IgD-negative memory B cell (primary cell): ENCODE data around the gene ZNF280C. TPM values are rescaled to one million over a fixed set of nuclear protein-coding genes. Genes with fewer than 3 reads are reported as not detected.

Source experiments
- H3K27ac Mint-ChIP-seq, 3 donors: one replicate each; pipeline ENCODE4 v1.8.0; 2020 to 2022; ENCODE audit warnings: mild to moderate bottlenecking in 3 of 3, mixed read lengths in 3 of 3, moderate library complexity in 1 of 3
- H3K27me3 Mint-ChIP-seq: one replicate; pipeline ENCODE4 v1.8.0; 2021; ENCODE audit warnings: mixed read lengths
- H3K36me3 Mint-ChIP-seq: one replicate; pipeline ENCODE4 v1.8.0; 2020; ENCODE audit warnings: mild to moderate bottlenecking, mixed read lengths
- H3K4me1 Mint-ChIP-seq, 3 donors: one replicate each; pipeline ENCODE4 v1.8.0; 2020 to 2022; ENCODE audit warnings: mixed read lengths in 3 of 3, mild to moderate bottlenecking in 1 of 3
- H3K4me3 Mint-ChIP-seq, 4 donors: one replicate each; pipeline ENCODE4 v1.8.0; 2020 to 2022; ENCODE audit warnings: mild to moderate bottlenecking in 4 of 4, mixed read lengths in 4 of 4, moderate library complexity in 3 of 4
- H3K9me3 Mint-ChIP-seq, 3 donors: one replicate each; pipeline ENCODE4 v1.8.0; 2020 to 2021; ENCODE audit warnings: mixed read lengths in 3 of 3, mild to moderate bottlenecking in 1 of 3
- polyA plus RNA-seq: library from polyadenylated mRNA; unstranded; fragments of 300-500 nt; fragmentation: Illumina TruSeq; gene quantifications from one replicate; pipeline ENCODE4 v1.2.3, GENCODE V29; 2021

The ZNF280C gene
- polyA plus RNA-seq, 1 donor from 2014 or later: 1.9 TPM

- Mint-ChIP-seq H3K9me3 (peaks cover 0 to 2% (median 0%) of the 10 kb centered on the region in 3 donors), H3K4me1 (peaks cover 34 to 37% (median 34%) of the 10 kb centered on the region in 3 donors), H3K27ac (peak overlapping the region; percentile 7 to 80 (median 69)), H3K27me3 (peaks cover 1% of the 10 kb centered on the region), H3K36me3 (no peaks in the 10 kb centered on the region), H3K4me3 (peak overlapping the region in 3 of 4 donors; percentile 39 to 79 (median 45))
Measured at GRCh38 chrX:130176354-130176776, 92.3 kb downstream of the ZNF280C start.

DNA sequence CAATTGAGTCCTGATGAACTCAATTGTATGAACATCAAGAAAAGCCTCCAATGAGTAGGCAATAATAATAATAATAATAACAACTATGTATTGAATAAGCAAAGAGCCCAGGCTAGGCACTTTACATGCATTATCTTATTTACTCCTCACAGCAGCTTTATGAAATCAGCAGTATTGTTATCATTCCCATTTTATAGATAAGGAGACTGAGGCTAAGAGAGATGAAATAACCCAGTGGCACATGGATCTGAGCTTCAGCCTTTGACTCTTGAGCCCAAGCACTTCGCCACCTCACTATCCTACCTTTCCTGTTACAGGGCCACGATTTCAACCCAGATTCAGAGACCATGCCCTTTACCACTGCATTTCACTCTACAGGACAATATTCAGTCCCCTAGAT lies 93.8 kb downstream of the ZNF280C start:
- Mint-ChIP-seq H3K27ac (peak overlapping the region in 2 of 3 donors; percentile 11 to 36), H3K9me3 (peaks cover 0 to under 1% (median 0%) of the 10 kb centered on the region in 3 donors), H3K27me3 (peaks cover 1% of the 10 kb centered on the region), H3K4me3 (peak overlapping the region in 1 of 4 donors; percentile 81), H3K4me1 (peaks cover 37 to 44% (median 38%) of the 10 kb centered on the region in 3 donors), H3K36me3 (no peaks in the 10 kb centered on the region)

DNA sequence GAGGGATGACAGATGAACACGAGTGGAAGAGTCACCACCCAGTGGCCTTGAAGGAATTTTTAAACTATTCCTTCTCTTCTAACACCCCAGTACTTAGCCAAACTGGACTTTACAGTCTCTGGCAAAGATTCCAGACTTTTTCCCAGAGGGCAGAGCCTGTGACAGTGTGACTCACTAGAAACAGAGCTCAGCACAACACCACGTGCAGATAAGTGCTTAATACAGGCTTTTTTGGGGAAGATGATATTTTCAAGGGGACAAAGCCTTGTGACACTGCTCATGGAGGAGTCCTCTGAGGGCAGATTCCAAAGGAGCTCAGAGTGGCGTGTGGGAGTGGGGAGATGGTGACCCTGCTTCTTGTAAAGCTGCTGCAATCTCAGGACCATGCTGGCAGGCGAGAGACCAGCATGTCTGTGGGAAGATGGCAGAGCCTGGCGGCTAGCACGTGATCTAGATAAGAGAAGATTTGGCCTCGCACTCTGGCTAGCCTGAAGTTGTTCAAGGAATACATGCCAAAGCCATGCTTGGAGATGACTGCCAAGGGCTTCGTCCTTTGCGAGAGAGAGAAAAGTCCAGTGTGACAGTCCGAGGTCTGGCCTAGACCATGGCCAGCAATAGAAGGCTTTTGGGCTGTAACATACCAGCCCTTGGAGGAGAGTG lies 94.5 kb downstream of the ZNF280C start:
- H3K4me1 Mint-ChIP-seq: peaks cover 37 to 44% (median 38%) of the 10 kb centered on the region in 3 donors
- H3K27me3 Mint-ChIP-seq: peaks cover 1% of the 10 kb centered on the region
- H3K4me3 Mint-ChIP-seq: peak overlapping the region; percentile 91 to 98 (median 94)
- H3K27ac Mint-ChIP-seq: peak overlapping the region in 2 of 3 donors; percentile 55 to 94
- no peaks in the 10 kb centered on the region for H3K36me3 Mint-ChIP-seq
- no peaks in the 10 kb centered on the region for H3K9me3 Mint-ChIP-seq

DNA sequence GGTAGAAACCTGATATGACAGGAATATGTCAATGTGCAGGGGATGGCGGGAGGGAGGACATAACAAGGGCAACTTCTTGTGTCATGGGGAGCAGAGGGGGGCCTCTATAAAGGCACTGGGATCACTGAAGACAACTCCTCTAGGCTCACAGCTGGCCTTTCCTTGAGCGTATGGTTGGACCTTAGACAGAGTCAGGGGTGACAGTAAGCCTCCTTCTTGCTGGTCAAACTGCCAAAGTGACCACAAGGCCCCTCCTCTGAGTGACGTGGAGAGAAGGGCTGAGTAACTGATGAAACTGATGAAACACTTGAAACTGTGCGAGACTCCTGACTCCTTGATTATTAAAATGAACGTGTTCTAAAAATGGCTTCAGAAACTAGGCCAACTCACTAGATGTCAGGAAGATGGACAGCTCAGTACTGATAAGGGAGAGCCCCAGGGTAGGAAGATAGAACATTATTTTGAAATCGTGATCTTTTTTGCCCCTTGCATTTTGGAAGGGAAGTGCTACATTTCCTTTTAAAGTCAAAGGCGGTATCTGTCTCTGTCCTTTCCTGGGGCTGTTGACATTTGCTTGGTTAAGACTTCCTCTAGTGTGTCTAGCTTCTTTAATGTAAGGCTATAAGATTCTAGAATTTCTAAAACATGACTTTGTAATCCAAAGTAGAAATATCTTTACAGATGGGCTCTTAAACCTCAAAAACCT lies 95.4 kb downstream of the ZNF280C start:
- peak overlapping the region; percentile 91 to 98 (median 94) for H3K4me3 Mint-ChIP-seq
- peak overlapping the region in 2 of 3 donors; percentile 55 to 94 for H3K27ac Mint-ChIP-seq
- peaks cover 1% of the 10 kb centered on the region for H3K27me3 Mint-ChIP-seq
- no peaks in the 10 kb centered on the region for H3K9me3 Mint-ChIP-seq
- H3K36me3 Mint-ChIP-seq: peaks cover 2% of the 10 kb centered on the region
- H3K4me1 Mint-ChIP-seq: peaks cover 38 to 44% (median 38%) of the 10 kb centered on the region in 3 donors

DNA sequence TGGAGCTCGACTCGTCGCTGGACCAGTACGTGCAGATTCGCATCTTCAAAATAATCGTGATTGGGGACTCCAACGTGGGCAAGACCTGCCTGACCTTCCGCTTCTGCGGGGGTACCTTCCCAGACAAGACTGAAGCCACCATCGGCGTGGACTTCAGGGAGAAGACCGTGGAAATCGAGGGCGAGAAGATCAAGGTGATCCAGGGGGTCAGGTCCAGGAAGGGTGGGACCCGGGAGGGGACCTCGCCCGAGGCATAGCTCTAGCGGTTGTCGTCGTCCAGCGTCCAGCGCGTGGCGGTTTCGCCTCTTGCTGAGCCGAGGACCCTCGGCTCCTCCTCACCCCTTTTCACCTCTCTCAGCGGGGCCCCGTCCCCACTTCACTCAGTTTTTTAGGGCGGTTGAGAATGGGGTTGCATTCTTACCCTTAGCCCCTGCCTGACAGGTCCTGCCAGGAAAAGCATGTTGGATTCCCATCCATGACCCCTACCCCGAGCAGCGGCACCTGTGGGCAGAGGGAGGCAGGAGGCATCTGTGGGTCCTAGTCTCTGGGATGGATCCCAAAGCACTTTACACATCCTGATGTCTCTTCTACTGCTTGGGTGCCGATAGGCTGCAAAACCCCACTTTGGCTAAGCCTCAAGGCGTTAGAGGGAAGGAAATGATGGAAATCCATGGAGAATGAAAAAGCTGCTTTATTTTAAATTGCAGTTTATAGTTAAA lies 96.4 kb downstream of the ZNF280C start:
- Mint-ChIP-seq H3K27ac (peak overlapping the region in 2 of 3 donors; percentile 31 to 55), H3K9me3 (no peaks in the 10 kb centered on the region), H3K4me3 (peak overlapping the region; percentile 91 to 98 (median 94)), H3K4me1 (peaks cover 29 to 35% (median 29%) of the 10 kb centered on the region in 3 donors), H3K36me3 (peaks cover 2% of the 10 kb centered on the region), H3K27me3 (no peaks in the 10 kb centered on the region)

GRCh38 chrX:130171446-130172126 lies 97.1 kb downstream of the ZNF280C start, which contains the start of gene RAB33A:
Gene RAB33A, plus strand, starts transcription at chrX:130171962. Its CDS starts 101 bp downstream, at chrX:130172063.
- peak within 1 kb of the TSS in 2 of 3 donors; percentile 31 to 98 for H3K27ac Mint-ChIP-seq
- peak within 1 kb of the TSS; percentile 91 to 98 (median 94) for H3K4me3 Mint-ChIP-seq
- H3K9me3 Mint-ChIP-seq: no peaks in the 10 kb centered on the region
- no peaks in the 10 kb centered on the region for H3K27me3 Mint-ChIP-seq
- peaks cover 24 to 36% (median 29%) of the 10 kb centered on the region in 3 donors for H3K4me1 Mint-ChIP-seq
- peaks cover 2% of the 10 kb centered on the region for H3K36me3 Mint-ChIP-seq

GRCh38 chrX:130170752-130171445 lies 97.8 kb downstream of the ZNF280C start:
- Mint-ChIP-seq H3K4me1 (peaks cover 18 to 30% (median 22%) of the 10 kb centered on the region in 3 donors), H3K4me3 (peak overlapping the region; percentile 91 to 98 (median 94)), H3K9me3 (no peaks in the 10 kb centered on the region), H3K27me3 (no peaks in the 10 kb centered on the region), H3K27ac (peak overlapping the region in 1 of 3 donors; percentile 98), H3K36me3 (peaks cover 2% of the 10 kb centered on the region)

- no peaks in the 10 kb centered on the region for H3K9me3 Mint-ChIP-seq
- H3K36me3 Mint-ChIP-seq: peaks cover 2% of the 10 kb centered on the region
- no peak overlapping the region for H3K27ac Mint-ChIP-seq
- H3K4me1 Mint-ChIP-seq: peaks cover 13 to 21% (median 13%) of the 10 kb centered on the region in 3 donors
- peak overlapping the region in 3 of 4 donors; percentile 84 to 92 (median 89) for H3K4me3 Mint-ChIP-seq
- no peaks in the 10 kb centered on the region for H3K27me3 Mint-ChIP-seq
Measured at GRCh38 chrX:130167040-130167439, 101.7 kb downstream of the ZNF280C start.

DNA sequence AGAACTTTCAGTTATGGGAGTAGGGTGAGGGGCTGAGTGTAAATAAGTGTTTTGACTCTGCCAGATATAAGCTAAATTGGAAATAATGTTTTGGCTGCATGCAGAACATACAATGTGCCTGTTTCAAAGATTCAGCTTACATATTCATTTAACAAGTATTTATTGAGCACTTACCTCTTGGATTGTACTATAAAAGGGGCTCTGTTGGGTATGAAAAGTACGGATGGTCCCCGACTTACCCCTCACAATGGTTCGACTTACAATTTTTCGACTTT lies 102.3 kb downstream of the ZNF280C start:
- H3K27ac Mint-ChIP-seq: peak overlapping the region; percentile 78 to 90 (median 86)
- H3K4me3 Mint-ChIP-seq: peak overlapping the region; percentile 84 to 98 (median 90)
- no peaks in the 10 kb centered on the region for H3K27me3 Mint-ChIP-seq
- peaks cover 13 to 21% (median 14%) of the 10 kb centered on the region in 3 donors for H3K4me1 Mint-ChIP-seq
- H3K9me3 Mint-ChIP-seq: no peaks in the 10 kb centered on the region
- H3K36me3 Mint-ChIP-seq: peaks cover 2% of the 10 kb centered on the region

DNA sequence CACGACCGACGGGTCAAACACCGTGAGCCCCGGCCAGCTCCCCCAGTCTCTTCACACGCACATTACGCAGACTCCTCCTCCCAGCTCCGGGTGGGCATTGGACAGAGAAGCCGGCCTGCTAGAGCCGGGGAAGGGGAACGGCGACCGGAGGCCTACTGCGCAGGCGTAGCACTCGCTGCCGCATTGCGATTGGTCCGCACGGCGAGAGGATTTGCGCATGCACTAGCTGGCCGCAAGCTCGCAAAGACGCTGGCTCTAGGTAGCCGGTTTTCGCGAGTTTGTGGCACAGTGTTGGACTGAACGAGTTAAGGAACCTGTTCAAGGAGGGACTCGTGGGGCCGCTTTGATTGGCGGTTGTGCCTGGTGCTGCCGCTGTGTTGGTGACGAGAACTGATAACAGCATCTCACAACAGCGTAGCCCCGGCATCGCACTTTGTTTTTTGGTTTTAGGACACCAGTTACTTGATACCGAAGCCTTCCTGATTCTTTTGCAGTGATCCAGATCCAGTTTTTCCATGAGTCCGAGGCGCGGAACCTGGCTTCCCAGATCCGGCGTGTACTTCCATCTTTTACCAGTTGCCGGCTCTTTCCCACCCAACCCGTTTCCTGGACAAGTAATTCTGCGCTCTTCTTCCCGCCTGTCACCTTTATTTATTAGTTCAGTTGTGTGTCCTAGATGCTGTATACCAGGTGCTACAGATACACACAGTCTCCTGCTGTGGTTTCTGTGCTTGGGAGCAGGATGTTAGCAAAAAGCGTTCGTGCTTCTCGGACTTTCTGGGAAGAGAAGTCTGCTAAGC lies 102.8 kb downstream of the ZNF280C start, which contains the start of gene AIFM1:
Gene AIFM1, minus strand, starts transcription at position 139 of the 800 bp plus-strand sequence. CDS start 185 bp downstream, outside the sequence.
- Mint-ChIP-seq H3K9me3 (no peaks in the 10 kb centered on the region), H3K4me1 (peaks cover 12 to 21% (median 14%) of the 10 kb centered on the region in 3 donors), H3K4me3 (peak within 1 kb of the TSS; percentile 84 to 98 (median 90)), H3K27me3 (no peaks in the 10 kb centered on the region), H3K36me3 (peaks cover 2% of the 10 kb centered on the region), H3K27ac (peak within 1 kb of the TSS; percentile 78 to 90 (median 86))

DNA sequence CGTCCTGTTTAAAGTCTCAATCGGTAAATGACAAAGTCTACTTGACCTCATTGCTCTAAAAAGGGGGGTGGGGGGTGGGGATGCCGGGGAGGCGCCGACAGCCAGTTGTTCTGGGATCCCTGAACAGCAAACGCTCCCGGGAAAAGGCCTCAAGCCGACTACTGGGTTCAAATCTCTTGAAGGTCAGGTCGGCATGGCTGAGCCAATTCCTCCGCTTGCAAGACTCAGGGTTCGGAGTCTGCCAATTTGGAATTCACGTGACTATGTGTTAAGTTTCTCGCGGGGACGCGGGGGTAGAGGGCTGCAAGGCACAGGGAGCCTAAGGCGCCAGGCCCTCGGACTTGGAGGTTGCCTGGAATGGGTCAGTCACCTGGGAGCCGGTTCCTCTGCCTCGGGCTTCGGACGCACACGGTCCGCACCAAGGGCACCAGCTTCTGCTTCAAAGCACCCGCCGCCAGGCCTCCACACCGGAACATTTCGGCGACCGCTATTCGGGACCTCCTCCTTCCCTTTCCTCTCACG lies 103.5 kb downstream of the ZNF280C start:
- H3K4me3 Mint-ChIP-seq: peak overlapping the region; percentile 84 to 98 (median 90)
- no peaks in the 10 kb centered on the region for H3K27me3 Mint-ChIP-seq
- peaks cover 2% of the 10 kb centered on the region for H3K36me3 Mint-ChIP-seq
- H3K9me3 Mint-ChIP-seq: no peaks in the 10 kb centered on the region
- peak overlapping the region; percentile 78 to 90 (median 86) for H3K27ac Mint-ChIP-seq
- H3K4me1 Mint-ChIP-seq: peaks cover 5 to 17% (median 14%) of the 10 kb centered on the region in 3 donors

- no peak overlapping the region for H3K27ac Mint-ChIP-seq
- peaks cover under 1% of the 10 kb centered on the region for H3K36me3 Mint-ChIP-seq
- H3K9me3 Mint-ChIP-seq: no peaks in the 10 kb centered on the region
- peak overlapping the region in 2 of 4 donors; percentile 22 to 43 for H3K4me3 Mint-ChIP-seq
- H3K4me1 Mint-ChIP-seq: peaks cover 8 to 18% (median 16%) of the 10 kb centered on the region in 3 donors
- no peaks in the 10 kb centered on the region for H3K27me3 Mint-ChIP-seq
Measured at GRCh38 chrX:130163398-130163797, 105.3 kb downstream of the ZNF280C start.
